GM20000 (cell line): ENCODE measurements around the gene KCTD17.

Source experiments
- DNase-seq: peaks from one replicate; pipeline ENCODE4 v3.0.0; 2012; ENCODE audit warnings: low spot score
- CTCF ChIP-seq: IDR thresholded peaks from 2 replicates; pipeline ENCODE4 v1.5.1; 2012; ENCODE audit warnings: mild to moderate bottlenecking, control low read depth; ENCODE audit errors: extremely low read depth, missing control alignments

Gene KCTD17

GRCh38 chr22:37051391-37052385 lies at the start of gene KCTD17:
Gene KCTD17, plus strand, starts transcription at chr22:37051742. Its CDS starts 19 bp downstream, at chr22:37051761.
- peak; percentile 26 for TF ChIP-seq CTCF
- peak; percentile 99 for DNase-seq

- no peak for TF ChIP-seq CTCF
- DNase-seq, result no peak
Measured at GRCh38 chr22:37001826-37002225, 49.7 kb upstream of the KCTD17 start.

- DNase-seq, result no peak
- no peak for TF ChIP-seq CTCF
Measured at GRCh38 chr22:37002633-37003032, 48.9 kb upstream of the KCTD17 start.

GRCh38 chr22:37007651-37008050 lies 43.9 kb upstream of the KCTD17 start:
- DNase-seq, result no peak
- no peak for TF ChIP-seq CTCF

- TF ChIP-seq CTCF, result no peak
- DNase-seq, result no peak
Measured at GRCh38 chr22:37008365-37008764, 43.2 kb upstream of the KCTD17 start.

- TF ChIP-seq CTCF, result no peak
- no peak for DNase-seq
Measured at GRCh38 chr22:37009490-37009889, 42.1 kb upstream of the KCTD17 start.

- TF ChIP-seq CTCF, result no peak
- no peak for DNase-seq
Measured at GRCh38 chr22:37010174-37010573, 41.4 kb upstream of the KCTD17 start.
